HT1080 (cell line): ENCODE results near the gene PARD3B. TPM values are rescaled to one million over a fixed set of nuclear protein-coding genes. Genes with fewer than 3 reads are reported as not detected.
A peak's percentile ranks its signal among the peaks of the same experiment; 100 is the strongest.

Experiments
- DNase-seq: peaks from one replicate; pipeline ENCODE4 v3.0.0-alpha.2; 2015; ENCODE audit warnings: low read depth
- total RNA-seq: library from RNA; depleted of rRNA; stranded (reverse); fragments of >200 nt; shearing (Covaris generic); gene quantifications from 2 replicates; pipeline ENCODE4 v1.2.3, GENCODE V29; 2014

The PARD3B gene
- total RNA-seq, 1 experiment from 2014 or later = 2.2 TPM

GRCh38 chr2:205535001-205535400 lies 989.7 kb downstream of the PARD3B start:
- DNase-seq = no peak

GRCh38 chr2:205539603-205540002 lies 994.3 kb downstream of the PARD3B start:
- DNase-seq = no peak

GRCh38 chr2:205540036-205540435 lies 994.8 kb downstream of the PARD3B start:
- no peak for DNase-seq

GRCh38 chr2:205543262-205543843 lies 998.1 kb downstream of the PARD3B start:
- DNase-seq = no peak

- no peak for DNase-seq
These were observed 998.8 kb downstream of the PARD3B start for GRCh38 chr2:205543937-205544702.

GRCh38 chr2:205545971-205546816 lies 1000.9 kb downstream of the PARD3B start:
- no peak for DNase-seq

- DNase-seq = no peak
These were observed 1010.4 kb downstream of the PARD3B start for GRCh38 chr2:205555566-205556230.

GRCh38 chr2:205556357-205556756 lies 1011.1 kb downstream of the PARD3B start:
- no peak for DNase-seq

GRCh38 chr2:205556841-205557539 lies 1011.7 kb downstream of the PARD3B start:
- DNase-seq = peak; percentile 18

- DNase-seq = no peak
These were observed 1012.6 kb downstream of the PARD3B start for GRCh38 chr2:205557873-205558272.

- no peak for DNase-seq
These were observed 1016.2 kb downstream of the PARD3B start for GRCh38 chr2:205561441-205561840.

GRCh38 chr2:205563646-205564045 lies 1018.4 kb downstream of the PARD3B start:
- DNase-seq = no peak

- DNase-seq = no peak
These were observed 1019.3 kb downstream of the PARD3B start for GRCh38 chr2:205564346-205565141.

GRCh38 chr2:205565142-205565522 lies 1019.9 kb downstream of the PARD3B start:
- no peak for DNase-seq

- no peak for DNase-seq
These were observed 1021.4 kb downstream of the PARD3B start for GRCh38 chr2:205566606-205567168.

- DNase-seq = no peak
These were observed 1023.3 kb downstream of the PARD3B start for GRCh38 chr2:205568620-205569019.

GRCh38 chr2:205570648-205571047 lies 1025.4 kb downstream of the PARD3B start:
- DNase-seq = no peak

GRCh38 chr2:205571360-205571959 lies 1026.2 kb downstream of the PARD3B start:
- DNase-seq = no peak

- no peak for DNase-seq
These were observed 1028.7 kb downstream of the PARD3B start for GRCh38 chr2:205574001-205574400.
